ENCODE data around the gene UPK2. TPM values are rescaled to one million over a fixed set of nuclear protein-coding genes. Genes with fewer than 3 reads are reported as not detected.

The UPK2 gene
- polyA plus RNA-seq, 6 donors from 2014 or later: 0.33 to 0.43 (median 0.35) TPM; not detected in 3

DNA sequence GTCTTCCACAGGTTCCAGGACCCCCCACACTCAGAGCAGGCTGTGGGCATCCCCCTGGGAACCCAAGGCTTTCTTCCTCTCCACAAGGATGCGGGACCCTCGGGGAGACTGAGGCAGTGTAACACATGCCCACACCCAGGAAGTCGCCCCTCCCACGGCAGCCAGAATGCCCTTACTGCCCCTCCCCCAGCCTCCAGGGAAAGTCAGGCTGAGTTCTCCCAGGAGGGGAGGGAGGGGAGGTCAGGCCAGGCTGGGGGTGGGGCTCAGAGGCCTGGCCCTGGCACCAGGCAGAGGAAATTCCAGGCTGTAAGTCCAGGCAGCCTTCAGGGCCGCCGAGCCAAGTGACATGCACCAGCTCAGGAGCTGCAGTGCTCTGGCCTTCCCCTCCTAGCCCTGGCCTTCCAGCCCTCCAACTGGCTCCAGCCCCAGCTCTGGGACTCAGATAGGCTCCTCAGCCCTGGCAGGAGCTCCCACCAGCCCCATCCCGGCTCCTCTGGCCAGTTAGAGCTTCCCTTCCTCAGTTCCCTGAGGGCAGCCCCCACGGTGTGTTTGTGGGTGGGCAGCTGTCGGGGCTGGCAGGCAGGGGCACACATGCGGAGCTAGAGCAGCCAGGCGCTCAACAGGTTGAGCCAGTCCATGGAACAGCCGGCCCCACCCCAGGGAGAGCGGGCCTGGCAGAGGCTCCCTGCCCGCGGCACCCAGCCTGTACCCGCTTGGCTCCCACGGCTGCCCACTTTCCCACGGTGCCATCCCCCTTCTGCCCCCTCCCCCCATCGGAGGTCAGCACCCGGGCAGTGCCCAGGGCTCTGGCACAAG lies 34.0 kb upstream of the UPK2 start:
- Mint-ChIP-seq H3K27me3 (peaks cover 0 to 7% (median 5%) of the 10 kb centered on the region in 3 donors), H3K4me3 (peak overlapping the region in 2 of 8 donors; percentile 23 to 96), H3K27ac (peak overlapping the region in 1 of 6 donors; percentile 100), H3K36me3 (peaks cover 0 to 10% of the 10 kb centered on the region in 2 donors), H3K9me3 (peaks cover 0 to 4% (median 1%) of the 10 kb centered on the region in 7 donors), H3K4me1 (peaks cover 72 to 87% (median 75%) of the 10 kb centered on the region in 3 donors)
- no peak for DNase-seq
- ATAC-seq (ENCODE audit: low read depth in 2 of 2): no peak

DNA sequence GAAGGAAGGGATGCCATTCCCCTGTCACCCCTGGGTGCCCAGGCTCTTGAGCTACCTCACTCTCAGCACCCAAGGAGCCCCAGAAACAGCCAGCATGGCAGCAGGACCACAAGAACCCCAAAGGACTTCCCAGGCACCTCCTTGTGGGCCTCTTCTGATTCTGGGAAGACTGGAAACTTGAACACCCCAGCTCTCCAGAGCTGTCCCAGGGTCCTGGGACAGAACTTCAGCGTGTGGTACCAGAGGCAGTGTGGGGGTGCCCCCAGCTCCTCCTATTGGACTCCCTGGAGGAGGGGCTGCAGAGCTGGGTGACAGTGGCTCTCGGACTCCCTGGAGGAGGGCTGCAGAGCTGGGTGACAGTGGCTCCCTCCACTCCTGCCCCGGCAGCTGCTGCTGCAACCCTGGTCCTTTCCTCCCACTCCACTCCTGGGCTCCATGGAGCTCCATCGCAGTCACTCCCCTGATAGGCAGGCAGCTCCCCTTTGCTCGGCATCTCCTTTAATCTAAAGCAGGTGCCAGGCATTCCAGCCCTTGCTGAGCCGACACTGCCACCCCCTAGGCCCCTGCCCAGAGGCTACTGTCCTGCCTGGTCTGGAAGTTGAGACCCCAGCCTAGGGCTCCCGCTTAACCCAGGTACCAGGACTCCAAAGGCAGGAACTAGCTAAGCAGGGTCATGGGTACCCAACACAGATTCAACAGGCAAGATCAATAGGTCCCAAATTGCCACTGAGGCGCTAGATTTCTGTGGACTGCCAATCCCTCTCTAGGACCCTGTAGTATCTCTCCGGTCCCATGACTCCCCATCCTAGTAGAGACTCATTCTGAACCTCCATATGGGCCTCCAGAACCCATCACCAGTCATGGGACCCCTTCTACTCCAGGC lies 33.1 kb upstream of the UPK2 start:
- DNase-seq (no peak), ATAC-seq (ENCODE audit: low read depth in 2 of 2) (no peak)
- H3K4me1 Mint-ChIP-seq: peaks cover 72 to 87% (median 76%) of the 10 kb centered on the region in 3 donors
- peaks cover 0 to 4% (median 1%) of the 10 kb centered on the region in 7 donors for H3K9me3 Mint-ChIP-seq
- peaks cover 0 to 10% of the 10 kb centered on the region in 2 donors for H3K36me3 Mint-ChIP-seq
- peak overlapping the region in 3 of 6 donors; percentile 24 to 100 (median 81) for H3K27ac Mint-ChIP-seq
- H3K4me3 Mint-ChIP-seq: peak overlapping the region; percentile 90 to 98 (median 96)
- peaks cover 0 to 7% (median 5%) of the 10 kb centered on the region in 3 donors for H3K27me3 Mint-ChIP-seq

DNA sequence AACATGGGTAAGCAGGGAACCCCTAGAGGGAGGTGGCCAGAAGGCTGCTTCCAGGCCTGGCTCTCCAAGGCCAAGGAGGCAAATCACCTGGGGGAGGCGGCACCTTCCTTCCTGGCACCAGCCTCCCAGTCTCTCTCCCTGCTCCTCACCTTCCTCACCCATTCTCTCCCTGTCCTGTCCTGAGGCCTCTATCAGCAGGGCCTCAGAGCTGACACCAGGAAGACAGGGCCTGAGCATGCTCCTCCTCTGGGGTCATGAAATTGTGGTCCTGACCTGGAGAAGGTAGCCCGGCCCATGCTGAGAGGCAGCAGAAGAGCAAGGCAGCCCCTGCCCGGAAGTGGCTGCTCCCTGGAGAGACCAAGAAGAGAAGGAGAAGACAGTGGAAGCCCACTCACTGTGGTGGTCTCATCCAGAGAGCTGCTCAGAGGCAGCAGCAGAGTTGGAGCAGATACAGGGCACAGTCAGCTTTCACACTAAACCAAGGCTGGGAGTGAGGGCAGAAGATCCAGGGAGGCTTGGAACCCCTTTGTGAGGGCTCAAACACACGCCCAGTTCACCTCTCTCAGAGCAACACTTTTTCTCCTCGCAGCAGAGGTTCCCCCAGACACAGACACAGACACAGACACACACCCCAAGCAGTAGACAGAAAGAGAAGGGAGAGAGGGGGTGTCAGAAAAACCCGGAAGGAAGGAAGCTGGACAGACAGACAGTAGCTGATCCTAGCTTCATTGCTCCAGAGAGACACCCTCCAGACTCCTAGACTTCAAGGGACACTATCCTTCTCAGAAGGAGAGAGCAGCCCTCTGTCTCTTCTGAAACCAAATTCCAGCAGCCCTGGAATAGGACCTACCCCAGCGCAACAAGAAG lies 32.1 kb upstream of the UPK2 start:
- no peak for ATAC-seq (ENCODE audit: low read depth in 2 of 2)
- DNase-seq: no peak
- H3K4me3 Mint-ChIP-seq: peak overlapping the region; percentile 90 to 98 (median 96)
- peaks cover 68 to 87% (median 71%) of the 10 kb centered on the region in 3 donors for H3K4me1 Mint-ChIP-seq
- H3K27ac Mint-ChIP-seq: peak overlapping the region; percentile 95 to 100 (median 96)
- peaks cover 0 to 10% of the 10 kb centered on the region in 2 donors for H3K36me3 Mint-ChIP-seq
- peaks cover 0 to 5% (median 1%) of the 10 kb centered on the region in 7 donors for H3K9me3 Mint-ChIP-seq
- peaks cover 0 to 7% (median 5%) of the 10 kb centered on the region in 3 donors for H3K27me3 Mint-ChIP-seq

DNA sequence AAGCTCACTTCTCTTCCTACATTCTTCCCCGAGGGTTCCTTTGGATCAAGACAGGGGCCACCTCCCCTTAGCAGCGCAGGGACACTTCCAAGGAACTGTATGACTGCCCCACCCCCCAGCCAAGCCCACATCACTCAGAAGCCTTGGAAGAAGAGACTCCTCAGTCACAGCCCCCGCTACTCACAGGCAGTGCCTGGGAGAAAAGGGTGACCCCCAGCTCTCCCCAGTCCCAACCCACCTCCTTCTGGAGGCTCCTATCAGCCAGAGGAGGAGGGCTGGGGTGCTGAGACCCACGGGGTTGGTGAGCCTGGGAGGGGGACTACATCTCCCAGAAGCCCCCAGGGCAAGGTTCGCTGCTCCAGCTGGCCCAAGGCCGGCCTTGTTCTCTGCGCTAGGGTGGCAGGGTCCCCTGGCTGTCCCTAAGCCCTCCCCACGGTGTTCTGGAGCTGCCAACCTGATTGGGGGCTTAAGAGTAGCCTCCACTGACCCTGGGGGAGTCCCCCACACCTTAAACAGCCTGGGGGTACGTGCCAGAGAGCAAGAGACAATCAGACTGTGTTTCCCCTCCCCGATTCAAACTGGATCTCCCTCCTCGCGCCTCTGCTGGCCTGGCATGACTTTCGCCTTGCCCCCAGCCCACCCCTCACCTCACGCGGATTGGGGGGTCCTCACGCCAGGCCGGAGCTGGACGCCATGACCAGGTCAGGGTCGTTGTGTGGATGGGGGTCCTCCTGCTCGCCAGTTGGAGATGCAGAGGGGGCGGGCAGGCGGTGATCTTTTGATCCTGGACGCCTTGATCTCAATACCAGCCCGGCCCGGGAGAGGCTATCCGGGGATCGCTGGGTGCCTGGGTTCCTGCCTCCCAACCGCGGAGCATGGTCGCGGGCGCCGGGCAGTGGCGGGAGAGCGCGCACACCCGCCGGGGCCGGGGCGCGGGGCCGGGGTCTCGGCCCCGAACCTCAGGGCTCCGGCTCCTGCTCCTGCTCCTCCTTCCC lies 31.2 kb upstream of the UPK2 start:
- no peak for ATAC-seq (ENCODE audit: low read depth in 2 of 2)
- H3K9me3 Mint-ChIP-seq: peaks cover 0 to 5% (median 1%) of the 10 kb centered on the region in 7 donors
- peaks cover 63 to 81% (median 64%) of the 10 kb centered on the region in 3 donors for H3K4me1 Mint-ChIP-seq
- peaks cover 0 to 7% (median 5%) of the 10 kb centered on the region in 3 donors for H3K27me3 Mint-ChIP-seq
- H3K4me3 Mint-ChIP-seq: peak overlapping the region; percentile 90 to 98 (median 96)
- peak overlapping the region; percentile 95 to 100 (median 96) for H3K27ac Mint-ChIP-seq
- peaks cover 0 to 10% of the 10 kb centered on the region in 2 donors for H3K36me3 Mint-ChIP-seq
- DNase-seq: peak; percentile 58

DNA sequence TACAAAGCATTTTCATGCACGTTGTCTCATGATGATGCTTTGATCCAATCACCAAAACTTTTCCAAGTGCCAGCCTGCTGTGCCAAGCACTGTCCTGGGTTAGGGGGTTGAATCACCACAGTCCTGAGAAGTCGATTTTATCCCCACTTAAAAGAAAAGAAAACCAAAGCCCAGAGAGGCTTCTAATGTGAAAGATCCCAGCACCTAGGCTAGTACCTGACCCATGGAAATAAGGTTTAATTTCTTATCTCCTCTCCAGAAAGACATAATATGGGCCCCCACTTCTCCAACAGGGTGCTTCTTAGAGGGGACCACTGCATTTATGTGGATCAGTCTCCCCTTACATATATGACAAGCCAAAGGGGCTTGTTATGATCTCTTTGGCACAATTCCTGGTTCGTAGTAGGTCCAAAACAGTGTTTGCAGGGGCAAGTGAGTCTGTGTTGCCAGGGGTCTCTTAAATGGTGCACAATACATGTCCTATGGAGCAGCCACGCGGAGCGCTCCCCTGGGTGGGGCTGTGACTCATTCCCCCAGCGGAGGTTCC lies 28.5 kb upstream of the UPK2 start:
- no peak for ATAC-seq (ENCODE audit: low read depth in 2 of 2)
- H3K27me3 Mint-ChIP-seq: peaks cover 0 to 7% (median 5%) of the 10 kb centered on the region in 3 donors
- peaks cover 0 to 5% (median 1%) of the 10 kb centered on the region in 7 donors for H3K9me3 Mint-ChIP-seq
- H3K4me1 Mint-ChIP-seq: peaks cover 59 to 76% (median 66%) of the 10 kb centered on the region in 3 donors
- H3K27ac Mint-ChIP-seq: peak overlapping the region; percentile 100
- H3K36me3 Mint-ChIP-seq: peaks cover 0 to 10% of the 10 kb centered on the region in 2 donors
- no peak for DNase-seq
- peak overlapping the region; percentile 4 to 97 (median 96) for H3K4me3 Mint-ChIP-seq

DNA sequence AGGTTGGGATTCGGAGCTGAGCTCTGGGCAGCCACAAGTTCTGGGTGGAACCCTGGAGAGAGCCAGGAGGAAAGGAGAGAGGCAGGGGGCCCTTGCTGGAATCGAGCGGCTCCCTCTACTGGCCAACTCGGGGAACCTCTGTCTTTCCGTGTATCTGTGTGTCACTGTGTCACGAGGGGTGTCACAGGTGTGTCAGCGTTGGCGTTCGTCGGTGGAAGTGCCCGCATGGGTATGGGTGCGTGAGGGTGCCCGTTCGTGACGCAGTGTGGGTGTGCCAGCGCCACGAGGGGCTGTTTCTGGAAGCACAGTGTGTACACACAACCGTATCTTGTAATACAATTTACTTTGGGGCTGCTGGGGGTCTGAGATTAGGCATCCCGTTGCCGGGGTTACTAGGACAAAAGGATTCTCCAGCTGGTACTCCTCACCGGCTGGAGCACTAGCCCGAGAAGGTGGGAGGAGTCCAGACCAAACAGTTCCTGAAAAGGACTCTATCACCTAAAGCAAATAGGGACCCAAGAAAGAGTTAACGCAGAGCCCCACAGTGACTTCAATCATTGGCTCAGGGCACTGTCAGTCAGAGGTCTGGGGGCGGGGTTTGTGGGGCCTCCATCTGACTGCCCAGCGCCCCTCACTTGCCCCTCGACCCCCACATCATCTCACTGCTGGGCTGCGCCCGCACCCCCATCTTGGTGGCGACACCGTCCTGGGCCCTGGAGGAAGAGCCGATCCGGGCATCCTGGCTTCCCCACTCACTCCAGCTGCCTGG lies 27.8 kb upstream of the UPK2 start:
- peaks cover 0 to 5% (median 1%) of the 10 kb centered on the region in 7 donors for H3K9me3 Mint-ChIP-seq
- H3K4me1 Mint-ChIP-seq: peaks cover 57 to 70% (median 68%) of the 10 kb centered on the region in 3 donors
- peaks cover 0 to 10% of the 10 kb centered on the region in 2 donors for H3K36me3 Mint-ChIP-seq
- peak; percentile 99 for DNase-seq
- H3K27me3 Mint-ChIP-seq: peaks cover 0 to 7% (median 5%) of the 10 kb centered on the region in 3 donors
- peak overlapping the region; percentile 94 to 97 (median 96) for H3K4me3 Mint-ChIP-seq
- peak; percentile 64 to 68 for ATAC-seq (ENCODE audit: low read depth in 2 of 2)
- H3K27ac Mint-ChIP-seq: peak overlapping the region; percentile 100

DNA sequence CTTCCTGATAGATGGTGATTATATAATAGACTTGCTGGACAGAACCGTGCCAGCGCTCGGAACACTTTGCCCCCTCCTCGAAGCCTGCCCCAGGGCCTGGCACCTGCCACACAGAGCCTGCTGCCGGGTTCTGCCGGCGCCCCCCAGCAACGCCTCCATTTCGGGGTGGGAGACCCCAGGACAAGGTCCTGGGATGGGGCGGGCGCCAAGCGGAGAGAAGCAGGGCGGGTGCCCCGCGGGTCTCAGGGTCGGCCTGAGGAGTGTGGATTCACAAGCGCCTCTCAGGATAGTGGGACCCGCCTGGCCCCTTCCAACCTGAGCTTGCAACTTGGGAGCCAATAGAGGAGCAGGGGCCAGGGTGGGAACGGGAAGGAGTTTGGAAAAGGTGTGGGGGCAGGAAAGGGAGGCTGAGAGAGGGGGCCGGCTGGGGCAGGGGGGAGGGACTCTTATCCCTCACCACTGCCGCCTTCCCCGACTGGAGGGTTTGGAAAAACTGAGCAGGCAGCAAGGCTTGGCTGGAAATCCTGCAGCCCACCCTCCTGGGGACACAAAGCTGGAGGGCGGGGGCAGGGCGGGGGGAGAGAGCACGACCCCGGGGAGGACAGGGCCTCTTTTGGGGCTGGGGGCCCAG lies 27.1 kb upstream of the UPK2 start:
- H3K4me1 Mint-ChIP-seq: peaks cover 50 to 67% (median 63%) of the 10 kb centered on the region in 3 donors
- ATAC-seq (ENCODE audit: low read depth in 2 of 2): peak in 1 of 2 donors; percentile 3
- peaks cover 0 to 10% of the 10 kb centered on the region in 2 donors for H3K36me3 Mint-ChIP-seq
- peak overlapping the region; percentile 100 for H3K27ac Mint-ChIP-seq
- peaks cover 0 to 7% (median 5%) of the 10 kb centered on the region in 3 donors for H3K27me3 Mint-ChIP-seq
- peak overlapping the region; percentile 94 to 97 (median 96) for H3K4me3 Mint-ChIP-seq
- no peak for DNase-seq
- peaks cover 0 to 5% (median 1%) of the 10 kb centered on the region in 7 donors for H3K9me3 Mint-ChIP-seq

DNA sequence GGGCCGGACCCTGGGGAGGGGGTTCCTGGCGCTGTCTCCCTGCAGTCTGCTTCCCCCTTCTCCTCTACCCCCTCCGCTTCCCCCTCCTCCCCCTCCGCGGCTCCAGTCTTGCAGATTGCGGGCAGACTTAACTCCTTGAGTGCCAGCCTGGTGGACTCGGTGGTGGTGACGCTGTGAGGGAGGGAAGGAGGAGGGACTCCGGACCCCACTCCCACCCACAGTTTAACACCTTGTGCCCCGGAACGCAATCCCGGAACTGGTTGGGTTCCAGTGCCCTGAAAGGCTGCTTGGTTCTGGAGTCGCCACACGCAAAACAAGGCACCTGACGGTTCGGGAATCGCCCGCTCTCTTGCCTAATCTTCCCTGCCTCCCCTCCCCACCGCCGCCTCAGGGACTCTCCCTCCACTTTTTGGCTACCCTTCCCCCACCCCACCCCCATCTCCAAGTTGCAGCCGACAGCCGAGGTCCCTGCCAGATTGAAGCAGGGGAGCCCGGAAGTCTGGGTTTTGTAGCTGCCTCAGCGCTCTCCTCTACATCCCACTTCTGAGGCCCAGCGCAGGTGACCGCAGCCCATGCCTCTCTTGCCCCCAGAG lies 26.5 kb upstream of the UPK2 start:
- DNase-seq: peak; percentile 74
- H3K36me3 Mint-ChIP-seq: peaks cover 0 to 10% of the 10 kb centered on the region in 2 donors
- peak overlapping the region; percentile 94 to 97 (median 96) for H3K4me3 Mint-ChIP-seq
- peaks cover 44 to 67% (median 57%) of the 10 kb centered on the region in 3 donors for H3K4me1 Mint-ChIP-seq
- peak overlapping the region; percentile 98 to 100 (median 100) for H3K27ac Mint-ChIP-seq
- H3K9me3 Mint-ChIP-seq: peaks cover 0 to 5% (median 1%) of the 10 kb centered on the region in 7 donors
- peak; percentile 3 for ATAC-seq (ENCODE audit: low read depth in 2 of 2)
- H3K27me3 Mint-ChIP-seq: peaks cover 0 to 7% (median 5%) of the 10 kb centered on the region in 3 donors

DNA sequence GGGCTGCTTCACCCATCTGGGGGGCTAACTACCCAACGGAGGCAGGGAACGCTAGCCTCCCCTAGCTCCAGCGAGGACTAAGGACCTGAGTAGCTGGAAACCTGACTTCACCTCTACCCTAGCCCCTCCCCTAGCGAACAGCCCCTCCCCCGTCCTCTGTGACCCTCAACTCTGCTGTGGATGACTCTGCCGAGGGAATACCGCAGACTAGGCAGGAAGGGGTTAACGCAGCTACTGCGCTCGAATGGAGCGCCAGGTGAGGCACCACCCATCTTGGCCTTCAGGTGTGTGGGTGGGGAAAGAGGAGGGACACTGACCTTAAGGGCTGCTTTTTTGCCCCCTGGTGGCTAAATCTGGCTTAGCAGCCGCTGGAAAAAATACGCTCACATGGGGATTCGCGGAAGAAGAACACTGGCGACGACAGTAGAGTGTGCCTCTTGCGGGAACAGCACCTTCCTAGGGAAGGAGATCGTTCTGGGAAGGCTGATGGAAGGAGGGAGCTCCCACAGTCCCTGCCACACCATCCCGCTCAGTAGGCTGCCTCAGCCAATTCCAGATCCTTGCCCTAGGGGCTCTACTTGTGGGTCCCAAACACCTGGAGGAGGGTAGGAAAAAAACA lies 25.9 kb upstream of the UPK2 start:
- H3K36me3 Mint-ChIP-seq: peaks cover 0 to 10% of the 10 kb centered on the region in 2 donors
- peak; percentile 83 for DNase-seq
- H3K4me1 Mint-ChIP-seq: peaks cover 45 to 70% (median 54%) of the 10 kb centered on the region in 3 donors
- peak overlapping the region; percentile 98 to 100 (median 100) for H3K27ac Mint-ChIP-seq
- H3K4me3 Mint-ChIP-seq: peak overlapping the region; percentile 94 to 97 (median 96)
- H3K27me3 Mint-ChIP-seq: peaks cover 0 to 7% (median 5%) of the 10 kb centered on the region in 3 donors
- peak; percentile 2 for ATAC-seq (ENCODE audit: low read depth in 2 of 2)
- H3K9me3 Mint-ChIP-seq: peaks cover 0 to 5% (median 1%) of the 10 kb centered on the region in 7 donors
